Right cardiac atrium (tissue), 5 donors: Measurements from ENCODE around the gene PKD1L1. TPM values are rescaled to one million over a fixed set of nuclear protein-coding genes. Genes with fewer than 3 reads are reported as not detected.
A peak's percentile ranks its signal among the peaks of the same experiment; 100 is the strongest.
"Not testable (repeated sequence)": the region's sequence is repeated elsewhere in the genome, so short reads cannot be mapped to it uniquely, and the experiment has no call there.

Experiments used
- ATAC-seq, 2 donors: fragments of 200-7000 bp; cut with Tn5 transposase; one replicate each; pipeline versions ENCODE4 v1.8.0 to v1.9.1; 2020; ENCODE audit warnings: moderate library complexity in 2 of 2, mild to moderate bottlenecking in 1 of 2
- DNase-seq, 3 donors: peaks; one replicate each; pipeline ENCODE4 v3.0.0-alpha.2; 2020
- H3K27ac ChIP-seq: one replicate; pipeline ENCODE4 v1.5.1; 2013; ENCODE audit warnings: mild to moderate bottlenecking, low read length, control low read depth, moderate library complexity
- H3K27me3 ChIP-seq: one replicate; pipeline ENCODE4 v1.6.1; 2013; ENCODE audit not compliant: control insufficient read depth, insufficient read depth
- H3K4me1 ChIP-seq: one replicate; pipeline ENCODE4 v1.6.1; 2013; ENCODE audit warnings: low read length; ENCODE audit not compliant: control insufficient read depth, insufficient read depth
- H3K4me3 ChIP-seq: one replicate; pipeline ENCODE4 v1.5.1; 2013; ENCODE audit warnings: low read length, control low read depth
- H3K9me3 ChIP-seq: one replicate; pipeline ENCODE4 v1.6.1; 2013; ENCODE audit warnings: low read length; ENCODE audit not compliant: control insufficient read depth
- WGBS: extraction: QIAGEN DNeasy Blood & Tissue Kit; methylation state at CpG from one replicate; pipeline ENCODE4 v1.1.7; 2013; 5-methylcytosine and 5-hydroxymethylcytosine counted together
- intact Hi-C, 4 donors: fragments of 100-400 bp; cut with DNase I; formaldehyde crosslinking; loops; one replicate each; pipeline versions ENCODE4 v1.11.0 to v1.14.0; 2022 to 2023
- polyA plus RNA-seq: library from polyadenylated mRNA; stranded (reverse); fragments of 200-250 nt; gene quantifications from one replicate; pipeline ENCODE4 v1.2.3, GENCODE V29; 2013
- total RNA-seq, 4 donors: library from RNA; stranded (reverse); fragmentation: NEBNext Ultra II Directional; extraction: Animal tissue kit (Norgen Biotek cat#: 25700); gene quantifications; one replicate each; pipeline ENCODE4 v1.2.1, GENCODE V29; 2021
- donor health status: healthy with polysubstance abuse.
- donor health status: DM: no; HTN: yes; CAD: no.
- donor health status: DM: no; HTN: no; CAD: no.
- donor health status: DM: no; HTN: yes; CAD: no; lungs with severe emphysema.
- donor health status: DM: yes; HTN: yes; CAD: no.

Gene PKD1L1
- total and polyA plus RNA-seq, 5 donors = 0.79 to 1.5 (median 0.82) TPM

GRCh38 chr7:47945261-47946015, 2.8 kb downstream of the PKD1L1 start:
- H3K4me1 ChIP-seq = peaks cover 8% of the 10 kb centered on the region
- DNase-seq = peak; percentile 81 to 94 (median 84)
- no peak overlapping the region for H3K4me3 ChIP-seq
- H3K9me3 ChIP-seq = no peaks in the 10 kb centered on the region
- no peak for ATAC-seq
- H3K27ac ChIP-seq = no peak overlapping the region
- 44% methylated on average over 8 of the region's 8 CpGs for WGBS
- intact Hi-C loops = loop anchor here in 2 of 4 donors (2.0 to 5.0 kb wide), 2 partner anchors 23 to 162 kb away; no protein-coding TSS in a partner anchor
- no peaks in the 10 kb centered on the region for H3K27me3 ChIP-seq

- Histone ChIP-seq H3K9me3 (no peaks in the 10 kb centered on the region), H3K27me3 (no peaks in the 10 kb centered on the region), H3K4me1 (peaks cover 15% of the 10 kb centered on the region), H3K27ac (peak overlapping the region; percentile 67), H3K4me3 (no peak overlapping the region)
- intact Hi-C loops = loop anchor here in 2 of 4 donors (2.0 to 5.0 kb wide), 2 partner anchors 24 to 163 kb away; no protein-coding TSS in a partner anchor
- ATAC-seq (no peak), DNase-seq (no peak)
- 71% methylated on average over 12 of the region's 12 CpGs for WGBS
Observed at GRCh38 chr7:47944536-47945260, 3.6 kb downstream of the PKD1L1 start.

DNA sequence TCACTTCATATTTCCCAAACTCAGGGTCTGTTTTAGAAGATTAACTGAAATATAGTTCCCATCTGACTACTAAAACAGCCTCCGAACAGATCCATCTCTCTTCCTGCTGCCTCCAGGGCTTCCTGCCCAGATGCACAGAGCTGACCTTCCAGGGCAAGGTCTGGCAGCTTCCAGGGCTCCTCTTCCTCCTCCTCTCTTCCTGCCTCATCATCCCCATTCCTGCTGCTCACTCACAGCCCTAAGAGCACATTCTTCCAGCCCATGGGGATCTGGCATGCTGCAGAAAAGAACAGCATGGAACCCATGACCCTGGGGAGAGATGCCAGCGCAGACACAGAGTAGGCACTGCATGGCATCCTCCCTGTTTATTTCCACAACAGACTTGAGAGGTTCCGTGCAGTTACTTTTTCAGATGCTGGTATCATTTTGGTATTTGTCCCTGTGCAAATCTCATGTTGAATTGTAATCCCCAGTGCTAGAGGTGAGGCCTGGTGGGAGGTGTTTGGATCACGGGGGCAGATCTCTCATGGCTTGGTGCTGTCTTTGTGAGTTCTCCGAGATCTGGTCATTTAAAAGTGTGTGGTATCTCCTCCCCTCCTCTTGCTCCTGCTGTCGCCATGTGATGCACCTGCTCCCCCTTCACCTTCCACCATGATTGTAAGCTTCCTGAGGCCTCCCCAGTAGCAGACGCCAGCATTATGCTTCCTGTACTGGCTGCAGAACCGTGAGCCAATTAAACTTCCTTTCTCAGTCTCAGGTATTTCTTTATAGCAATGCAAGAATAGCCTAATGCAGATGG, 4.4 kb downstream of the PKD1L1 start:
- Histone ChIP-seq H3K4me1 (peaks cover 16% of the 10 kb centered on the region), H3K27ac (peak overlapping the region; percentile 17), H3K9me3 (no peaks in the 10 kb centered on the region), H3K4me3 (no peak overlapping the region), H3K27me3 (no peaks in the 10 kb centered on the region)
- ATAC-seq (no peak), DNase-seq (no peak)
- WGBS = 84% methylated on average over 8 of the region's 8 CpGs
- intact Hi-C loops = loop anchor here in 1 of 4 donors (2.0 kb wide), 1 partner anchor 25 kb away; no protein-coding TSS in a partner anchor

DNA sequence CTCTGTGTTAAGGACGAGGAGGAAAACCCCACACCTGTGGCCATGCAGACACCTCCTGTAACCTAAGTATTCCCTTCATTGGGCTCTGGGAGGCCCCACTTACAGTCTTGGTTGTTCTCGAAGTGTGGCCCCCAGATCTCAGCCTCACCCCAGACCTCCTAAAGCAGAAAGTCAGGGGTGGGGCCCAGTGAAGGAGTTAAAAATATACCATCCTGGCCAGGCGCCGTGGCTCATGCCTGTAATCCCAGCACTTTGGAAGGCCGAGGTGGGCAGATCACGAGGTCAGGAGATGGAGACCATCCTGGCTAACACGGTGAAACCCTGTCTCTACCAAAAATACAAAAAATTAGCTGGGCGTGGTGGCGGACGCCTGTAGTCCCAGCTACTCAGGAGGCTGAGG, 5.6 kb downstream of the PKD1L1 start:
- H3K4me3 ChIP-seq, H3K9me3 ChIP-seq, H3K27ac ChIP-seq, intact Hi-C loops, DNase-seq, ATAC-seq, H3K27me3 ChIP-seq: not testable (repeated sequence)
- H3K4me1 ChIP-seq = peaks cover 16% of the 10 kb centered on the region
- 90% methylated on average over 10 of the region's 10 CpGs for WGBS

DNA sequence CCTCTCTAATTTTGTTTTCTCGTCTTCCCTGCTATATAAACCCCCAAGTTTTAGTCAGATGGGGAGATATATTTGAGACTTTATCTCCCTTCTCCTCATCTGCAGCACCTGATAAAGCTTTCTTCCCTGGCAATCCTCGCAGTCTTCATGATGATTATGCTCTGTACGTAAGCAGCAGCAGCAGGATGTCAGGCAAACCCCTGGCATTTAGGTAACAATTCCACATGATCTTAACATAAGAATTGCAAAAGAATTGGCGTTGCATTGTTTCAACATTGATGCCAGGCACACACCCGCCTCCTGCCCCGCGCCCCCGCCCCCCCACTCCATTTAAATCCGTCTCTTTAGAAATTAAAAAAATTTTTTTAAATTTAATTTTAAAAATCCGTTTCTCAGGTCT, 6.1 kb downstream of the PKD1L1 start:
- DNase-seq = no peak
- 81% methylated on average over 10 of the region's 10 CpGs for WGBS
- intact Hi-C loops = no loop called here
- H3K27me3 ChIP-seq = no peaks in the 10 kb centered on the region
- no peaks in the 10 kb centered on the region for H3K9me3 ChIP-seq
- no peak overlapping the region for H3K4me3 ChIP-seq
- no peak for ATAC-seq
- peaks cover 16% of the 10 kb centered on the region for H3K4me1 ChIP-seq
- peak overlapping the region; percentile 51 for H3K27ac ChIP-seq

GRCh38 chr7:47941136-47941844, 7.0 kb downstream of the PKD1L1 start:
- H3K27me3 ChIP-seq = no peaks in the 10 kb centered on the region
- peaks cover 16% of the 10 kb centered on the region for H3K4me1 ChIP-seq
- DNase-seq (peak in 1 of 3 donors; percentile 55), ATAC-seq (peak; percentile 49 to 66)
- intact Hi-C loops = no loop called here
- no peak overlapping the region for H3K4me3 ChIP-seq
- WGBS = 33% methylated on average over 9 of the region's 9 CpGs
- H3K9me3 ChIP-seq = no peaks in the 10 kb centered on the region
- H3K27ac ChIP-seq = peak overlapping the region; percentile 96

- DNase-seq (peak; percentile 63 to 80 (median 76)), ATAC-seq (peak; percentile 81 to 90)
- Histone ChIP-seq H3K27me3 (no peaks in the 10 kb centered on the region), H3K27ac (peak overlapping the region; percentile 96), H3K4me3 (no peak overlapping the region), H3K4me1 (peaks cover 16% of the 10 kb centered on the region), H3K9me3 (no peaks in the 10 kb centered on the region)
- intact Hi-C loops = no loop called here
- WGBS = 44% methylated on average over 14 of the region's 14 CpGs
Observed at GRCh38 chr7:47940088-47941013, 7.9 kb downstream of the PKD1L1 start.

DNA sequence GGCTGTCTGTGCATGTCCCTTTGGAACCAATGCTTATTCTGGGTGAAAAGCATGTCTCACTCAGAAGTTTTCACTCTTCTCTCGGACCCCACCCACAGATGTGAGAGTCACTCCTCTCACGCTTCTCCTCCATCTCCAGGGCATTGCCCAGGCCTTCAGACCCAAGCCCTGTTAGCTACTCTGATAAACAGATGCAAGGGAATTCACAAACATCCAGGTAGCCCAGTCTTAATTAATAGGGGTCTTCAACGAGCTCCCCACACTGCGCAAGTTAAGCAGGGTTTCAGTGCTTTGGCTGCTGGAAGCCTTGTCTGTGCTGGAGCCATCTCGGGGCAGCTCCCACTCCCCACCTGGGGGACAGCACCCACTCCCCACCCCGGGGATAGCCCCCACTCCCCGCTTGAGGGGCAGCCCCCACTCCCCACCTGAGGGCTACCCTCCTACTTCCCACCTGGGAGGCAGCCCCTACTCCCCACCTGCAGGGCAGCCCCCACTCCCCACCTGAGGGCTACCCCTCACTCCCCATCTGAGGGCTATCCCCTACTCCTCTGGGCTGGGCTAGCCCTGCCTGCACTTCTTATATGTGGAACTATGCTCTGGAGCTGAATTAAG, 8.7 kb downstream of the PKD1L1 start:
- H3K27ac ChIP-seq = peak overlapping the region; percentile 96
- no peaks in the 10 kb centered on the region for H3K9me3 ChIP-seq
- no peak overlapping the region for H3K4me3 ChIP-seq
- 92% methylated on average over 7 of the region's 7 CpGs for WGBS
- DNase-seq (no peak), ATAC-seq (no peak)
- peaks cover 14% of the 10 kb centered on the region for H3K4me1 ChIP-seq
- intact Hi-C loops = no loop called here
- H3K27me3 ChIP-seq = no peaks in the 10 kb centered on the region

DNA sequence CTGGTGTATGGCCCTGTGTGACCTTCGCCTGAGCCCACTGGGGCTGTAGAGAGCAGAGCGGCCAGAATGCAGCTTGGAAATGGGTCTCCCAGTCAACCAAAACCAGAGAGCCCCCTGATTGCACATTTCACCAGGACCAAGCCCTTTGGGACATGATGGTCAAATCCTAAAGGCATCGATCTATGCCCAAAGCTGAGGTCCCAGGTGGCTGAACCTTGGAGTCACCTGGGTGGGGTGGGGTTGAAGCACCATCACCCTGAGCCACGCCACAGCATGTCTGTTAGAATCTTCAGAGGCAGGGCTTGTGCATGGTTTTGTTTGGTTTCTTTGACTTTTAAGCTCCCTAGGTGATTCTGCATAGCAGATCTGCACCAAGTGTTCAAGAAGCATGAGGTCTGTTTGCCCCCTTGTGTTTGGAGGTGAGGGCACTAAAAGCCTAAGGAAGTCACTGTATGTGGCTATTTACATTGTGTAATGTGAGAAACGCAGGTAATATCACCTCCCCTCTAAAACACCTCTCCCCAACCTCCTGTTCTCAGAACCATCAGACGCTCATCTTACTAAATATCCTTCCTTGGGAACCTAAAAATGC, 9.6 kb downstream of the PKD1L1 start:
- Histone ChIP-seq H3K27ac (no peak overlapping the region), H3K4me3 (no peak overlapping the region), H3K9me3 (no peaks in the 10 kb centered on the region), H3K27me3 (no peaks in the 10 kb centered on the region), H3K4me1 (peaks cover 14% of the 10 kb centered on the region)
- 94% methylated on average over 6 of the region's 6 CpGs for WGBS
- no peak for ATAC-seq
- intact Hi-C loops = no loop called here
- DNase-seq = no peak
